GM18508 (cell line): ENCODE results near the gene WDR4.
"Not testable (repeated sequence)": the region's sequence is repeated elsewhere in the genome, so short reads cannot be mapped to it uniquely, and the experiment has no call there.

Experiments used
- ATAC-seq: cut with Tn5 transposase; IDR thresholded peaks from one replicate; pipeline ENCODE4 v1.9.1; 2021; ENCODE audit warnings: moderate number of reproducible peaks; ENCODE audit not compliant: insufficient read depth, unreplicated experiment

WDR4 gene, protein sequence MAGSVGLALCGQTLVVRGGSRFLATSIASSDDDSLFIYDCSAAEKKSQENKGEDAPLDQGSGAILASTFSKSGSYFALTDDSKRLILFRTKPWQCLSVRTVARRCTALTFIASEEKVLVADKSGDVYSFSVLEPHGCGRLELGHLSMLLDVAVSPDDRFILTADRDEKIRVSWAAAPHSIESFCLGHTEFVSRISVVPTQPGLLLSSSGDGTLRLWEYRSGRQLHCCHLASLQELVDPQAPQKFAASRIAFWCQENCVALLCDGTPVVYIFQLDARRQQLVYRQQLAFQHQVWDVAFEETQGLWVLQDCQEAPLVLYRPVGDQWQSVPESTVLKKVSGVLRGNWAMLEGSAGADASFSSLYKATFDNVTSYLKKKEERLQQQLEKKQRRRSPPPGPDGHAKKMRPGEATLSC

DNA sequence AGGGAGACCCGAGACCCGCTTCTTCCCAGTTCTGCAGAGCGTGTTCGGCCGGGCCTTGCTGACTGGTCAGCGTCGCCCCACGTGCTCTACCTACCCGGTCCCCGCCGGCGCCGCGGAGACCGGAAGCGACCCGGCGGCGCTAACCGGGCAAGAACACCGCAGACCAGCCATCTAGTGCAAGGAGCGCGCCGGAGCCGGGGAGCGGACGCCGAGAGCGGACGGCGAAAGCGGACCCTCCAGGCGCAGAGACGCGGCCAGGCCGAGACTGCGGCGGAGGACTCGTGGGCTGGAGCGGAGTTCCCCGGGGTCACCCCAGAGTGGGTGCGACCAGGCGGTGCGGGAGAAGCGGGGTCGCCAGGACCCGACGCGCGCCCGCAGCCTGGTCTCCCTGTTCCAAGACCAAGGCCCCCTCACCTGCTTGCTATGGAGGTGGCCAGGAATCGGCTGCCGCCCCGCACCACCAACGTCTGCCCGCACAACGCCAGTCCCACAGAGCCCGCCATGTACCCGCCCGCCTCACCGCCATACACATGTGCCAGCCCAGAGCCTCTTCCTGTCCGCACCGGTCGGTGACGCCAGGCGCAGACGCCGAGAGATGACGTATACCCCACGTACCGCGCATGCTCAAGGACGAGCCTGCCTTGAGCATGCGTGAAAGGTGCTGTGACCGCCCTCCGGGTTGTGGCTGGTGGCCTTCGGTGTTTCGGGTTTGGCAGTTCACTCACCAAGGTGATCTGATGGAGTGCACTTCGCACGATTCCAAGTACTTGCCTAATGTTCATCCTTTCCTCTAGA is at the start of gene WDR4:
Gene WDR4, minus strand, starts transcription at position 547 of the 795 bp plus-strand sequence. Its CDS starts 44 bp downstream, at position 503.
- ATAC-seq = peak; percentile 56

GRCh38 chr21:42927474-42928200 is 48.3 kb upstream of the WDR4 start:
- not testable (repeated sequence) for ATAC-seq

GRCh38 chr21:42925114-42925926 is 46.0 kb upstream of the WDR4 start, which contains the start of gene ERVH48-1:
Gene ERVH48-1, minus strand, starts transcription at chr21:42925630. Its CDS starts 6,624 bp downstream, at chr21:42919006.
- no peak for ATAC-seq

- ATAC-seq = no peak
These were observed 45.1 kb upstream of the WDR4 start for GRCh38 chr21:42924433-42924751.

- ATAC-seq = no peak
These were observed 44.5 kb upstream of the WDR4 start for GRCh38 chr21:42923553-42924432.

GRCh38 chr21:42922918-42923317 is 43.6 kb upstream of the WDR4 start:
- ATAC-seq = no peak

DNA sequence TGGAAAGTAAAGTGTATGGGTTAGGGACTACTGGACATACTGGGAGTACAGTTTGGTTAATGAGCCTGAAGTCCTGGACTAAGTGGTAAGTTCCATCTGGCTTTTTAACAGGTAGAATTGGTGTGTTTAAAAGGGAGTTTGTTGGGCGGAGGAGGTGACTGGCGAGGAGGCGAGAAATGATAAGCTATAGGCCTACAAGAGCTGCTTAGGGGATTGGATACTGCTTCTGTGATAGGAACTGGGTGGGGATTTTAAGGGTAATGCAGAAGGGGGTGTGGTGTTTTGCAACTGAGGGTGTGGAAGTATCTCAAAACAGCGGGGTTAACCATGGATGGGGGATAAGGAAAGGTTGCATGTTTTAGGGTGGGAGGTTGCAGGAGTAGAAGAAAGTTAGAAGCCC is 42.6 kb upstream of the WDR4 start:
- ATAC-seq = no peak

GRCh38 chr21:42918291-42918690 is 39.0 kb upstream of the WDR4 start:
- no peak for ATAC-seq

DNA sequence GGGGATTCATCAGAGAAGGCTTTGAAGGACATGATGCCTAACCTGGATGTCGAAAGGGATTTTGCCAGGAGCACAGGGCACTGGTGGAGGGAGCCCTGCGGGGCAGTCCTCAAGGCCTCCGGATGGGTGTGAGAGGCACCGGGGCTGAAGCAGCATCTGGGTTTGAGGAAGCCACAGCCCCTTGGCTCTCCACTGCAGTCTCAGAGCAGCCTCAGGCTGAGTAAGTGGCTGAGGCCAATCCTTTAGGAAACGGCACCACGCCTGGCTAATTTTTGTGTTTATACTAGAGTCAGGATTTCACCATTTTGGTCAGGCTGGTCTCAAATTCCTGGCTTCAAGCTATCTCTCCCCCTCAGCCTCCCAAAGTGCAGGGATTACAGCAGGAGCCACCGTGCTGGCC is 34.1 kb upstream of the WDR4 start:
- ATAC-seq = no peak

DNA sequence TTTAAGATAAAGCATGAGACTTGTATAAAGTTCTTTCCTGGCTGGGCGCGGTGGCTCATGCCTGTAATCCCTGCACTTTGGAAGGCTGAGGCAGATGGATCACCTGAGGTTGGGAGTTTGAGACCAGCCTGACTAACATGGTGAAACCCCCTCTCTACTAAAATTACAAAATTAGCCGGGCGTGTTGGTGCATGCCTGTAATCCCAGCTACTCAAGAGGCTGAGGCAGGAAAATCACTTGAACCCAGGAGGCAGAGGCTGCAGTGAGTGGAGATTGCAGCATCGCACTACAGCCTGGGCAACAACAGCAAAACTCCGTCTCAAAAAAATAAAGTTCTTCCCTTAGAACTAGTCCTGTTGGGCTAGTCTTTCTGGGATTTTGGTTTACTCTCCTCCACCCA is 32.6 kb upstream of the WDR4 start:
- not testable (repeated sequence) for ATAC-seq

DNA sequence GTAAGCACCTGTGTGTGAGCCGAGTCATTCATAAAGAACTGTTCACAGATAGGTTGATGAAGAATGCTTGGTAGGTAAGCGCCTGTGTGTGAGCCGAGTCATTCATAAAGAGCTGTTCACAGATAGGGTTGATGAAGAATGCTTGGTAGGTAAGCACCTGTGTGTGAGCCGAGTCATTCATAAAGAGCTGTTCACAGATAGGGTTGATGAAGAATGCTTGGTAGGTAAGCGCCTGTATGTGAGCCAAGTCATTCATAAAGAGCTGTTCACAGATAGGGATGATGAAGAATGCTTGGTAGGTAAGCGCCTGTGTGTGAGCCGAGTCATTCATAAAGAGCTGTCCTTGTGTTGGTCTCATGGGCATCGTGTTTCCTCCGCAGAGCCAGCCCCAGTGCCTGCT is 29.1 kb upstream of the WDR4 start:
- ATAC-seq = not testable (repeated sequence)

GRCh38 chr21:42906233-42906632 is 26.9 kb upstream of the WDR4 start:
- ATAC-seq = no peak

GRCh38 chr21:42905195-42905594 is 25.9 kb upstream of the WDR4 start:
- no peak for ATAC-seq

DNA sequence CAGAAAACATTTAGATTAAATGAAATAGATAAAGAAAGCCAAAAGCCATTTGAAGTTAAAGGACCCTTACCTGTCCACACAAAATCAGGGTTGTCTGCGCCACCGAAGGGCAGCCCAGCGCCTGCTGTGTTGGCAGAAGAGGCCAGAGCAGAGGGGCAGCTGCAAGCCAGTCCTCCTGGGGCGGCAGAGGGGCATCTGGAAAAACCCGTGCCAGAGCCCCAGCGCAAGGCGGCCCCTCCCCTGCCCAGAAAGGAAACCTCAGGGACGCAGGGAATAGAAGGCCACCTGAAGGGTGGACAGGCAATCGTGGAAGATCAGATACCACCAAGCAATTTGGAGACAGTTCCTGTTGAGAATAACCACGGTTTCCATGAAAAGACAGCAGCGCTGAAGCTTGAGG is 24.5 kb upstream of the WDR4 start:
- no peak for ATAC-seq

DNA sequence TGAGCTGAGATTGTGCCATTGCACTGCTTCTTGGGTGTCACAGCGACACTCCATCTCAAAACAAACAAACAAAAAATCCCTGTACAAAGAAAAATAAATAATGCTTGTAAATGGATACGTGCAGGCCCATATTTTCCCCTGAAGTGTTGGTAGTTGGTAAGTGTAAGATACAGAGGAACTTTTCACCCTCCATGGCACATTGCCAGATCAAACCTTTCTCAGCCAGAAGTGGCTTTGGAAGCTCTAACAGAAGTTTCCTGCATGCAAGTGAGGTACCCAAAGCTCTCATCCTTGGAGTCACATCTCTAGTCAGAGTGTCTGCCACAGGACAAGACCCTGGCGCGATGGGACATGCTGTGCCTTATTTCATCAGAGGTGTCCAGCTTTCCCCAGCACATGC is 21.1 kb upstream of the WDR4 start:
- ATAC-seq = no peak

DNA sequence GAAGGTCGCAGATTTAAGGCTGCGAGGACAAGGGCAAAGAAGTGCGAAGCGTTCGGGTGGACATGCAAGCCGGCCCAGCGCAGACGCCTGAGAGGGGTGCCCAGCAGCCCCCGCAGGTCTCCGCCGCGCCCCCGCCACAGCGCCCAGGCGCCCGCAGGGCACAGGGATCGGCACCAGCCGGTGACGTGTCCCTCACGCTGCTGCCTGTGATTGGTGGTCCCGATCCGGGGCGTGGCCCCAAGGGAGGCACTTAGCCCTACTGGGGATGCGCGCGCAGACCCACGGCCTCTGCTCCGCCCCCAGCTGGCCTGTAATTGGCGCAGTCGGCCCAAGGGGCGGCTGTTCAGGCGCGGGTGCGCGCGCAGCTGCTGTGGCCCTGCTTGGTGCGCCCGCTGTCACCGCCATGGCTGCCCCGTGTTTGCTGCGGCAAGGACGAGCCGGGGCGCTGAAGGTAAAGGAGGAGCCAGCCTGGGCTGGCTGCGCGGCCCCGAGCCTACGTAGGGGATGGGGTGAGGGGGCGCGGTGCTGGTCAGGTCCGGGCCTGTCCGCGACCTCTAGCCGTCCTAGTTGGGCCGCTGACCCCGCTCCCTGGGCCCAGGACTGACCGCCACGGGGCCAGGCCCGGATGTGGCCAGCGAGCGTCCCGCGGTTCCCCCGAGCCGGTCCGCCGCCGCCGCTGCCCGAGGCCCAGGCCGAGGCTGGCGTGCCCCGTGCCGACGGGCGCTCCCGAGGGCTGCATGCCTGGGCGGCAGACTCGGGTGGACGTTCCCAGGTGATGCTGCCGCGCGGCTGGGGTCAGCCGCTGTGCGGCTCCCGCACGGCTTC is 13.8 kb upstream of the WDR4 start, which contains the start of gene NDUFV3:
Gene NDUFV3, plus strand, starts transcription at position 379 of the 825 bp plus-strand sequence. Its CDS starts 25 bp downstream, at position 404.
- peak; percentile 66 for ATAC-seq

DNA sequence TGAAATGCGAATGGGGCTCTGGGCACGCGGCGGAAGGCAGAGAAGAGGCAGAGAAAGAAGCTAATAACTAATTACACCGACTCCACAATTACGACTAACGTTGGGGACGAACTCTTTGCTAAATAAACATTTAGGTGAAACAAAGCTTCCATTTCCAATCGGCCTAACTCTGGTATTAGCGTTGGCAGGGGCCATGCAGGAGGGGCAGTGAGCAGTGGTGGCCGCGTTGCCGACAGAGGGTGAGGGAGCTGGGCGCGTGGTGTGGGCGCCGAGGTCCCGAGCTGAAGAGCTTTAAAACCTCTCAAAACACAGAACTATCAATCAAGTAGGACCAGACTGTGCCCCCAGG is 13.2 kb upstream of the WDR4 start:
- ATAC-seq = no peak

GRCh38 chr21:42887326-42887725 is 8.0 kb upstream of the WDR4 start:
- no peak for ATAC-seq
